Ishikawa (cell line): ENCODE measurements around the gene CBLB.

ENCODE experiments used
- CEBPB ChIP-seq: IDR thresholded peaks from 2 replicates; pipeline ENCODE4 v1.6.1; 2012
- CREB1 ChIP-seq: IDR thresholded peaks from 2 replicates; pipeline ENCODE4 v1.6.1; 2012; ENCODE audit warnings: low read depth
- EGR1 ChIP-seq: IDR thresholded peaks from 2 replicates; pipeline ENCODE4 v1.6.1; 2012
- EP300 ChIP-seq: IDR thresholded peaks from 2 replicates; pipeline ENCODE4 v1.6.1; 2012; ENCODE audit warnings: borderline replicate concordance
- FOXM1 ChIP-seq: IDR thresholded peaks from 2 replicates; pipeline ENCODE4 v1.6.1; 2012; ENCODE audit warnings: low read depth, borderline replicate concordance
- NFIC ChIP-seq: IDR thresholded peaks from 2 replicates; pipeline ENCODE4 v1.6.1; 2012
- RAD21 ChIP-seq: IDR thresholded peaks from 2 replicates; pipeline ENCODE4 v1.6.1; 2012; ENCODE audit warnings: low read depth
- TAF1 ChIP-seq: IDR thresholded peaks from 2 replicates; pipeline ENCODE4 v1.6.1; 2012; ENCODE audit warnings: low read depth, mild to moderate bottlenecking
- TCF12 ChIP-seq: IDR thresholded peaks from 2 replicates; pipeline ENCODE4 v1.6.1; 2012; ENCODE audit warnings: low read depth
- TEAD4 ChIP-seq: IDR thresholded peaks from 2 replicates; pipeline ENCODE4 v1.6.1; 2012
- YY1 ChIP-seq: IDR thresholded peaks from 2 replicates; pipeline ENCODE4 v1.6.1; 2012; ENCODE audit warnings: low read depth
- ZBTB7A ChIP-seq: IDR thresholded peaks from 2 replicates; pipeline ENCODE4 v1.6.1; 2012; ENCODE audit warnings: low read depth
- TF ChIP-seq, protein P1 (sequence below): IDR thresholded peaks from 2 replicates; pipeline ENCODE4 v1.6.1; 2012
- TF ChIP-seq, protein P2 (sequence below): IDR thresholded peaks from 2 replicates; pipeline ENCODE4 v1.6.1; 2012
- TF ChIP-seq, protein P3 (sequence below): IDR thresholded peaks from 2 replicates; pipeline ENCODE4 v1.6.1; 2012; ENCODE audit warnings: low read depth, mild to moderate bottlenecking

Gene CBLB

DNA sequence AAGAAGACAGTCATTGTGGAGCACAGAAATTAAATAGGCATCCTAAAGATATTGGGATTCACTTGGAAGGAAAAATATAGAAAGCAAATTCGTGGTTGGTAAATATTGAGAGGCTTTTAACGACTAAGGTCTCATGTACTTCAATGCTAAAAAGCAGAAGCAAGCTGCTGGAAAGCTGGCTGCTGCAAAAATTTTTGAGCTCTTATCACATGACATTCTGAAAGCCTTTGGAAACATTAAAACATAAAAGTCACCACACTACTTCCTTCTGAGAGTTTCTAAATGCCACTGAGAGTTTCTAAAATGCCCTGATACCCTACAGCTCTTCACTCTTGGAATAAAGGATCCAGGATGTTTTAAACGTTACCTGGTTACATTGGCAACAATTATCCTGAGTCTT, 39.0 kb upstream of the CBLB start:
- TF ChIP-seq CREB1 (no peak), EP300 (no peak), FOXM1 (no peak), TCF12 (no peak), RAD21 (no peak), TAF1 (no peak), YY1 (no peak), CEBPB (no peak)
- TF ChIP-seq, protein P1, sequence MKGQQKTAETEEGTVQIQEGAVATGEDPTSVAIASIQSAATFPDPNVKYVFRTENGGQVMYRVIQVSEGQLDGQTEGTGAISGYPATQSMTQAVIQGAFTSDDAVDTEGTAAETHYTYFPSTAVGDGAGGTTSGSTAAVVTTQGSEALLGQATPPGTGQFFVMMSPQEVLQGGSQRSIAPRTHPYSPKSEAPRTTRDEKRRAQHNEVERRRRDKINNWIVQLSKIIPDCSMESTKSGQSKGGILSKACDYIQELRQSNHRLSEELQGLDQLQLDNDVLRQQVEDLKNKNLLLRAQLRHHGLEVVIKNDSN, result no peak
- TF ChIP-seq, protein P2, sequence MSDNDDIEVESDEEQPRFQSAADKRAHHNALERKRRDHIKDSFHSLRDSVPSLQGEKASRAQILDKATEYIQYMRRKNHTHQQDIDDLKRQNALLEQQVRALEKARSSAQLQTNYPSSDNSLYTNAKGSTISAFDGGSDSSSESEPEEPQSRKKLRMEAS, result no peak

DNA sequence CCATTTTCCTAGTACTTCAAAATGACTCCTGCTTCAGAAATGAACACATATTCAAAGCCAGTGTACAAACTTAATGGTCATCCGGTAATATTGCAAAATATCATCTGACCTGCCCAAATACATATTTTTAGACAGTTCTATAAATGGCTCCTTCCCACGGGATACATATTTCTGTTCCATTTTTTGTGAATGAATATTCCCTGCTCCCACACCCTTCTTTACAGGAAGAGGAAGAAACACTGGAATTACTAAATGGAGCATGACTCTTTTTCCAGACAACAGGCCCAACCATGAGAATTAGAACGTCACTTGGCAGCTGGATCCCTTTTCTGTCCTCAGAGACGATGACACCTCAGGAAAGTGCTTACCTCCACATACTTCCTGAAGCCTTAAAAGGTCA, 38.0 kb upstream of the CBLB start:
- TF ChIP-seq, protein P3, sequence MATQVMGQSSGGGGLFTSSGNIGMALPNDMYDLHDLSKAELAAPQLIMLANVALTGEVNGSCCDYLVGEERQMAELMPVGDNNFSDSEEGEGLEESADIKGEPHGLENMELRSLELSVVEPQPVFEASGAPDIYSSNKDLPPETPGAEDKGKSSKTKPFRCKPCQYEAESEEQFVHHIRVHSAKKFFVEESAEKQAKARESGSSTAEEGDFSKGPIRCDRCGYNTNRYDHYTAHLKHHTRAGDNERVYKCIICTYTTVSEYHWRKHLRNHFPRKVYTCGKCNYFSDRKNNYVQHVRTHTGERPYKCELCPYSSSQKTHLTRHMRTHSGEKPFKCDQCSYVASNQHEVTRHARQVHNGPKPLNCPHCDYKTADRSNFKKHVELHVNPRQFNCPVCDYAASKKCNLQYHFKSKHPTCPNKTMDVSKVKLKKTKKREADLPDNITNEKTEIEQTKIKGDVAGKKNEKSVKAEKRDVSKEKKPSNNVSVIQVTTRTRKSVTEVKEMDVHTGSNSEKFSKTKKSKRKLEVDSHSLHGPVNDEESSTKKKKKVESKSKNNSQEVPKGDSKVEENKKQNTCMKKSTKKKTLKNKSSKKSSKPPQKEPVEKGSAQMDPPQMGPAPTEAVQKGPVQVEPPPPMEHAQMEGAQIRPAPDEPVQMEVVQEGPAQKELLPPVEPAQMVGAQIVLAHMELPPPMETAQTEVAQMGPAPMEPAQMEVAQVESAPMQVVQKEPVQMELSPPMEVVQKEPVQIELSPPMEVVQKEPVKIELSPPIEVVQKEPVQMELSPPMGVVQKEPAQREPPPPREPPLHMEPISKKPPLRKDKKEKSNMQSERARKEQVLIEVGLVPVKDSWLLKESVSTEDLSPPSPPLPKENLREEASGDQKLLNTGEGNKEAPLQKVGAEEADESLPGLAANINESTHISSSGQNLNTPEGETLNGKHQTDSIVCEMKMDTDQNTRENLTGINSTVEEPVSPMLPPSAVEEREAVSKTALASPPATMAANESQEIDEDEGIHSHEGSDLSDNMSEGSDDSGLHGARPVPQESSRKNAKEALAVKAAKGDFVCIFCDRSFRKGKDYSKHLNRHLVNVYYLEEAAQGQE, result no peak
- TF ChIP-seq EP300 (no peak), TAF1 (no peak), FOXM1 (no peak), RAD21 (no peak), NFIC (no peak)

DNA sequence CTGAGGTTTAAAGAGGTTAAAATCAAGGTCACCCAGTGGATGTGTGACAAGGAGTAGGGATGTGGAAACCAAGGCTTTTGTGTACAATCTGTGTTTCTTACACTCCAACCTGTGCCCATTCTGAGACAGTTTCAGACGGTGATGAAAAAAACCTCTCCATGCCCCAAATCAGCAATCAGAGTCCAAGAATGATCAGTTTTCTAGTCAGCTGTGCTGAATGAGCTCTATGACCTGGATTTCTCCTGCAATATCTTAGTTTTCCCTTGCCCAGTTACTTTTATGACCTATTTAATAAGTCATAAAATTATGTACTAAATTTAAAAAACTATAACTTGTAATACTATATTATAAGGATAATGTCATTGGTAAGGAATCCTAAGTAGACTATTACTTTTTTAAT, 37.5 kb upstream of the CBLB start:
- no peak for TF ChIP-seq NFIC
- TF ChIP-seq CEBPB, result no peak
- TF ChIP-seq EP300, result no peak
- no peak for TF ChIP-seq CREB1
- no peak for TF ChIP-seq ZBTB7A
- no peak for TF ChIP-seq EGR1
- TF ChIP-seq TAF1, result no peak
- no peak for TF ChIP-seq YY1
- TF ChIP-seq, protein P1, result no peak
- TF ChIP-seq, protein P2, result no peak
- no peak for TF ChIP-seq RAD21
- TF ChIP-seq TEAD4, result no peak
- TF ChIP-seq TCF12, result no peak
- TF ChIP-seq, protein P3, result no peak
- TF ChIP-seq FOXM1, result no peak

DNA sequence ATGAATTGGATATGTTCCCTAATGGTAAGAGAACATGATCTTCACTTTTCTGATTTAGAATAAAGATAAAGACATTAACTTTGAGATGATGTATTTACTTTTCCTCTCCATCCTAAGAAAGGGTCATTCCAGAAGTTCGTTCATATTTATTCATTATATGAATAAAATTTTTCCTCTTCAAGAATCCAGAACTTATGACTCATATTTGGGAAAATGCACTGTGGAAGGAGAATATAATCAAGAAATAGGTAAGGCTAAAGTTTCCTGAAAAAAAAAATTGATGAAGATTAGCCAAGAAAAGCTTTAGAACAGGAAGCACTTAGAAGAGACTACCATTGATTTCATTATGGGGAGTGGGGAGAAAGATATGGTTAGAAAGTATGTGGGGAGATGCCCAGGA, 36.5 kb upstream of the CBLB start:
- TF ChIP-seq EP300 (no peak), CEBPB (no peak), TCF12 (no peak), TAF1 (no peak)
- TF ChIP-seq, protein P2, result no peak
- TF ChIP-seq, protein P3, result no peak
